ENCODE data around the gene MCF2L2.
A peak's percentile ranks its signal among the peaks of the same experiment; 100 is the strongest.
"Not testable (repeated sequence)": the region's sequence is repeated elsewhere in the genome, so short reads cannot be mapped to it uniquely, and the experiment has no call there.

MCF2L2 gene

GRCh38 chr3:183428447-183429211 is at the start of gene MCF2L2:
Gene MCF2L2 (minus strand): TSS chr3:183428619. CDS start chr3:183427977, 642 bp downstream.
- no peak for FAIRE-seq

GRCh38 chr3:183477801-183478456 is 49.5 kb upstream of the MCF2L2 start:
- FAIRE-seq = no peak

- not testable (repeated sequence) for FAIRE-seq
These were observed 47.3 kb upstream of the MCF2L2 start for GRCh38 chr3:183475764-183476162.

GRCh38 chr3:183475016-183475763 is 46.8 kb upstream of the MCF2L2 start:
- no peak for FAIRE-seq

GRCh38 chr3:183473969-183474368 is 45.5 kb upstream of the MCF2L2 start:
- no peak for FAIRE-seq

- FAIRE-seq = no peak
These were observed 43.7 kb upstream of the MCF2L2 start for GRCh38 chr3:183472155-183472554.

GRCh38 chr3:183468424-183468823 is 40.0 kb upstream of the MCF2L2 start:
- no peak for FAIRE-seq

GRCh38 chr3:183466575-183466974 is 38.2 kb upstream of the MCF2L2 start:
- no peak for FAIRE-seq

GRCh38 chr3:183465710-183466109 is 37.3 kb upstream of the MCF2L2 start:
- not testable (repeated sequence) for FAIRE-seq

- FAIRE-seq = no peak
These were observed 36.1 kb upstream of the MCF2L2 start for GRCh38 chr3:183464480-183464879.

GRCh38 chr3:183460081-183461055 is 31.9 kb upstream of the MCF2L2 start:
- no peak for FAIRE-seq

- FAIRE-seq = no peak
These were observed 26.7 kb upstream of the MCF2L2 start for GRCh38 chr3:183455089-183455488.

GRCh38 chr3:183454064-183454463 is 25.6 kb upstream of the MCF2L2 start:
- FAIRE-seq = no peak

GRCh38 chr3:183449791-183450190 is 21.4 kb upstream of the MCF2L2 start:
- FAIRE-seq = no peak

- FAIRE-seq = no peak
These were observed 21.0 kb upstream of the MCF2L2 start for GRCh38 chr3:183449391-183449790.

GRCh38 chr3:183448369-183449128 is 20.1 kb upstream of the MCF2L2 start:
- FAIRE-seq = no peak

GRCh38 chr3:183447206-183448001 is 19.0 kb upstream of the MCF2L2 start:
- FAIRE-seq = no peak

GRCh38 chr3:183446838-183447205 is 18.4 kb upstream of the MCF2L2 start:
- peak; percentile 66 for FAIRE-seq

GRCh38 chr3:183444748-183445147 is 16.3 kb upstream of the MCF2L2 start:
- FAIRE-seq = no peak

All from islet of Langerhans (tissue), 1 donor.